ENCODE data around the gene SPATA18. TPM values are rescaled to one million over a fixed set of nuclear protein-coding genes. Genes with fewer than 3 reads are reported as not detected.

The SPATA18 gene
- polyA plus RNA-seq, 1 donor from 2014 or later = 0.09 TPM

DNA sequence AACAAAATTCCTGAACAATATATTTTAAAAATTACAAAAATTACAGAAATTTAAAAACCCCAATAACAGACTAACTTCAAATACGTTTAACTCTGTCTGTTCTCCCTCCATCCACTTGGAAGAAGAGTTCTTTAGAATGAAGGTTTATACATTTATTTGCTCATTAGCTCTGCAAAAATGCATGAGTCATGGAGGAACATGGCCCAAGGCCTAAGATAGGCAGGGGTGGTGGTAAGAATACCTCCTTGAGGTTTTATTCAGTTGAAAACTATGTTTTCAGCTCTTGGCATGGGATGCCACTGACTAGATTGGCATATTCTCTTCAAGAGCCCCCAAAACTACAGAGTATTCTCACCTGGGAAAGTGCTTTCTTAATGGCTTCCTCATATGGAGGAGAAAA is 22.1 kb upstream of the SPATA18 start:
- H3K27ac ChIP-seq (ENCODE audit: low read length) = no peak overlapping the region

GRCh38 chr4:52032005-52032404 is 19.1 kb upstream of the SPATA18 start:
- Histone ChIP-seq H3F3A (ENCODE audit: insufficient read depth, low read length, poor library complexity, severe bottlenecking) (no peaks in the 10 kb centered on the region), H3K27me3 (ENCODE audit: insufficient read depth, low read depth, low read length) (no peaks in the 10 kb centered on the region), H3K27ac (ENCODE audit: low read length) (no peak overlapping the region), H2AFZ (ENCODE audit: low read depth, low read length) (no peak overlapping the region), H3K9me2 (ENCODE audit: insufficient read depth, low read length) (no peaks in the 10 kb centered on the region), H4K20me1 (ENCODE audit: insufficient read depth) (no peaks in the 10 kb centered on the region), H3K9ac (ENCODE audit: low read length) (no peak overlapping the region), H3K4me3 (ENCODE audit: low read length) (no peak overlapping the region), H3K36me3 (ENCODE audit: insufficient read depth, low read length) (peaks cover 16% of the 10 kb centered on the region), H3K79me2 (replicated peaks; ENCODE audit: insufficient read depth, low read length) (peaks cover 27% of the 10 kb centered on the region), H3K9me3 (ENCODE audit: low read length) (no peaks in the 10 kb centered on the region), H3K4me2 (ENCODE audit: low read length) (no peak overlapping the region)
- TF ChIP-seq RAD21 (conservative IDR thresholded peaks at IDR 0.05) = no peak
- TF ChIP-seq TAF1 (IDR thresholded peaks at IDR 0.05; ENCODE audit: low read depth) = no peak
- no peak for TF ChIP-seq CTCF (IDR thresholded peaks at IDR 0.05; ENCODE audit: poor library complexity, severe bottlenecking)
- TF ChIP-seq EZH2 (IDR thresholded peaks at IDR 0.05; ENCODE audit: borderline replicate concordance, insufficient read depth, low read length, poor library complexity, severe bottlenecking) = no peak
- TF ChIP-seq EP300 (conservative IDR thresholded peaks at IDR 0.05; ENCODE audit: poor library complexity, severe bottlenecking) = no peak
- no peak for TF ChIP-seq POLR2AphosphoS5 (IDR thresholded peaks at IDR 0.05)
- TF ChIP-seq MXI1 (conservative IDR thresholded peaks at IDR 0.05; ENCODE audit: poor library complexity, severe bottlenecking) = no peak
- TF ChIP-seq SMC3 (conservative IDR thresholded peaks at IDR 0.05; ENCODE audit: poor library complexity) = no peak
- TF ChIP-seq, protein P1, sequence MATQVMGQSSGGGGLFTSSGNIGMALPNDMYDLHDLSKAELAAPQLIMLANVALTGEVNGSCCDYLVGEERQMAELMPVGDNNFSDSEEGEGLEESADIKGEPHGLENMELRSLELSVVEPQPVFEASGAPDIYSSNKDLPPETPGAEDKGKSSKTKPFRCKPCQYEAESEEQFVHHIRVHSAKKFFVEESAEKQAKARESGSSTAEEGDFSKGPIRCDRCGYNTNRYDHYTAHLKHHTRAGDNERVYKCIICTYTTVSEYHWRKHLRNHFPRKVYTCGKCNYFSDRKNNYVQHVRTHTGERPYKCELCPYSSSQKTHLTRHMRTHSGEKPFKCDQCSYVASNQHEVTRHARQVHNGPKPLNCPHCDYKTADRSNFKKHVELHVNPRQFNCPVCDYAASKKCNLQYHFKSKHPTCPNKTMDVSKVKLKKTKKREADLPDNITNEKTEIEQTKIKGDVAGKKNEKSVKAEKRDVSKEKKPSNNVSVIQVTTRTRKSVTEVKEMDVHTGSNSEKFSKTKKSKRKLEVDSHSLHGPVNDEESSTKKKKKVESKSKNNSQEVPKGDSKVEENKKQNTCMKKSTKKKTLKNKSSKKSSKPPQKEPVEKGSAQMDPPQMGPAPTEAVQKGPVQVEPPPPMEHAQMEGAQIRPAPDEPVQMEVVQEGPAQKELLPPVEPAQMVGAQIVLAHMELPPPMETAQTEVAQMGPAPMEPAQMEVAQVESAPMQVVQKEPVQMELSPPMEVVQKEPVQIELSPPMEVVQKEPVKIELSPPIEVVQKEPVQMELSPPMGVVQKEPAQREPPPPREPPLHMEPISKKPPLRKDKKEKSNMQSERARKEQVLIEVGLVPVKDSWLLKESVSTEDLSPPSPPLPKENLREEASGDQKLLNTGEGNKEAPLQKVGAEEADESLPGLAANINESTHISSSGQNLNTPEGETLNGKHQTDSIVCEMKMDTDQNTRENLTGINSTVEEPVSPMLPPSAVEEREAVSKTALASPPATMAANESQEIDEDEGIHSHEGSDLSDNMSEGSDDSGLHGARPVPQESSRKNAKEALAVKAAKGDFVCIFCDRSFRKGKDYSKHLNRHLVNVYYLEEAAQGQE (IDR thresholded peaks at IDR 0.05; ENCODE audit: borderline replicate concordance) = no peak

More for the DNA sequence above, 22.1 kb upstream of the SPATA18 start:
- TF ChIP-seq MXI1 (conservative IDR thresholded peaks at IDR 0.05; ENCODE audit: poor library complexity, severe bottlenecking) (no peak), POLR2AphosphoS5 (IDR thresholded peaks at IDR 0.05) (no peak), SMC3 (conservative IDR thresholded peaks at IDR 0.05; ENCODE audit: poor library complexity) (no peak), EZH2 (IDR thresholded peaks at IDR 0.05; ENCODE audit: borderline replicate concordance, insufficient read depth, low read length, poor library complexity, severe bottlenecking) (no peak), RAD21 (conservative IDR thresholded peaks at IDR 0.05) (no peak)
- TF ChIP-seq, protein P1 (IDR thresholded peaks at IDR 0.05; ENCODE audit: borderline replicate concordance) = no peak
- Histone ChIP-seq H3K27me3 (ENCODE audit: insufficient read depth, low read depth, low read length) (no peaks in the 10 kb centered on the region), H3K9me2 (ENCODE audit: insufficient read depth, low read length) (no peaks in the 10 kb centered on the region), H3K4me2 (ENCODE audit: low read length) (no peak overlapping the region), H3K4me3 (ENCODE audit: low read length) (no peak overlapping the region), H3K9me3 (ENCODE audit: low read length) (no peaks in the 10 kb centered on the region), H4K20me1 (ENCODE audit: insufficient read depth) (no peaks in the 10 kb centered on the region), H2AFZ (ENCODE audit: low read depth, low read length) (no peak overlapping the region), H3F3A (ENCODE audit: insufficient read depth, low read length, poor library complexity, severe bottlenecking) (no peaks in the 10 kb centered on the region), H3K36me3 (ENCODE audit: insufficient read depth, low read length) (peaks cover 31% of the 10 kb centered on the region), H3K9ac (ENCODE audit: low read length) (no peak overlapping the region), H3K79me2 (replicated peaks; ENCODE audit: insufficient read depth, low read length) (no peaks in the 10 kb centered on the region)

Data from neural cell (in vitro differentiated cells).